GM12892 (cell line): ENCODE data around the gene ABCA5.

Experiments used
- DNase-seq: peaks from one replicate; pipeline ENCODE4 v3.0.0; 2011; ENCODE audit not compliant: insufficient read length
- FAIRE-seq: peaks from 2 replicates; lab custom pipeline; 2011; peaks lifted over from hg19 to GRCh38; lab: Jason Lieb, UNC
- POLR2A ChIP-seq: IDR thresholded peaks from 2 replicates; pipeline ENCODE4 v1.6.1; 2011; ENCODE audit warnings: low read depth, low read length, control low read depth
- POLR2AphosphoS5 ChIP-seq: IDR thresholded peaks from 2 replicates; pipeline ENCODE4 v1.6.1; 2011; ENCODE audit warnings: low read depth, low read length, control low read depth
- TAF1 ChIP-seq: IDR thresholded peaks from 2 replicates; pipeline ENCODE4 v1.6.1; 2011; ENCODE audit warnings: low read depth, mild to moderate bottlenecking, control low read depth, low read length, borderline replicate concordance

Gene ABCA5

DNA sequence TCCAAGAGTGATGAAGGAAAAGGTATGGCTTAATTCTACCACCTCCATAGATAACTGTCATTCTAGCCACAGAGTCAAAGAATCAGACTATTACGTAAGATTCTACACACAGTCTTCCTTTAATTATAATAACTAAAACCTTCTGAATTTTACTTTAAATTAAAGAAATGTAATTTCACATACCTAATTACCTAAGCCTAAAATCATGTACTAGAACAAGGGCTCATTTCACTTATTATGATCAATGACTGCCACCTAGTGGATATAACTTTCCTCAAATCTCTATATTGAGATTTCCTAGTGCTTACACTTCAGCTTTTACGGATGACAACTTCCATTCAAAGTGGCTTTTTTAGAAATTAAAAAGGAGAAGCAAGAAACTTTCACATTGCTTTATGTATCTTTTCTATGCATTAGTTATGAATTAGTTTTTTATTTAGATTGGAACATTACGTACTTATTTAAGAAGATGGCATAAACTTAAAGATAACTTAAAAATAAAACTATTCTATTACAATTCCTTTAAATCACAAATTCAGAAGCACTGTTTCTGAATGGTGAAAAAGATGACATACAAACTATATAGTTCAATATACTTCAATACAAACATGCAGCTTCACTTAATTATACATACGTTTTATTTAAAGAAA is 80.1 kb downstream of the ABCA5 start:
- DNase-seq (no peak), FAIRE-seq (no peak)
- TF ChIP-seq POLR2AphosphoS5 = no peak
- TF ChIP-seq POLR2A = no peak
- TF ChIP-seq TAF1 = no peak

DNA sequence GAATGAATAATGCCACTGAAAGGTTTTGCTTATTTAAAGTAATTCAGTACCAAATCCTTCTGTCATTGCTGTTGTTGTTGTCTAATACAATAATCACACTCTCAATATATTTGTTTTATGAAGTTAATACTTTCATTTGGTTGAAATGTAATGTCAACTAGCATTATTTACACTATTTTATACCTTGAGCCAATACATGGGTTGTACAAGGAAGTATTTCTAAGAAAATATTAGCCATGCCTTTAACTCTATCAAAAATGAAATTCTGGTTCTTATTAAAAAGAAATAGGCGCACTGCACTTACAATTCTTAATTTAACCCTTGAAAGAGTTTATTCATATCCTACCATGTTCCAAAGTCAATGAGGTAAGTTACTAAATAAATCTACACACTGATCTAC is 80.7 kb downstream of the ABCA5 start:
- FAIRE-seq = no peak
- TF ChIP-seq POLR2AphosphoS5 (no peak), POLR2A (no peak), TAF1 (no peak)
- no peak for DNase-seq

DNA sequence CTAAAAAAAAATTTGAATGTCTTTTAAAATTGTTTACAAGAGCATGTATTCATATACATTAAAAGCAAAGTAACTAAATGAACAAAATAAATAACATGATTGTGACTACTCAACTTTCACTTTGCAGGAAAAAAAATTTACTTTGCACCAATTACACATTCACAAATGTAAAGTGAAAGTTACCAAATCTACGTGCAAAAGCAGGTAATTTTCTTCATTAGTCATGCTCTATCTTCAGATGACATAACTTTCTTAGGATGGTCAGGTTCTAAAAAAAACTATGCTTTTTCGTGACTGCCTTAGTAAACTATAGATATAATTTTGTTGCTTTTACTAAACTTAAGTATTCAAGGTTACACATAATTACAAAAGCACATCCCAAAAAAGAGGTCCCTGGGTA is 81.3 kb downstream of the ABCA5 start:
- no peak for DNase-seq
- no peak for FAIRE-seq
- no peak for TF ChIP-seq TAF1
- no peak for TF ChIP-seq POLR2AphosphoS5
- no peak for TF ChIP-seq POLR2A

DNA sequence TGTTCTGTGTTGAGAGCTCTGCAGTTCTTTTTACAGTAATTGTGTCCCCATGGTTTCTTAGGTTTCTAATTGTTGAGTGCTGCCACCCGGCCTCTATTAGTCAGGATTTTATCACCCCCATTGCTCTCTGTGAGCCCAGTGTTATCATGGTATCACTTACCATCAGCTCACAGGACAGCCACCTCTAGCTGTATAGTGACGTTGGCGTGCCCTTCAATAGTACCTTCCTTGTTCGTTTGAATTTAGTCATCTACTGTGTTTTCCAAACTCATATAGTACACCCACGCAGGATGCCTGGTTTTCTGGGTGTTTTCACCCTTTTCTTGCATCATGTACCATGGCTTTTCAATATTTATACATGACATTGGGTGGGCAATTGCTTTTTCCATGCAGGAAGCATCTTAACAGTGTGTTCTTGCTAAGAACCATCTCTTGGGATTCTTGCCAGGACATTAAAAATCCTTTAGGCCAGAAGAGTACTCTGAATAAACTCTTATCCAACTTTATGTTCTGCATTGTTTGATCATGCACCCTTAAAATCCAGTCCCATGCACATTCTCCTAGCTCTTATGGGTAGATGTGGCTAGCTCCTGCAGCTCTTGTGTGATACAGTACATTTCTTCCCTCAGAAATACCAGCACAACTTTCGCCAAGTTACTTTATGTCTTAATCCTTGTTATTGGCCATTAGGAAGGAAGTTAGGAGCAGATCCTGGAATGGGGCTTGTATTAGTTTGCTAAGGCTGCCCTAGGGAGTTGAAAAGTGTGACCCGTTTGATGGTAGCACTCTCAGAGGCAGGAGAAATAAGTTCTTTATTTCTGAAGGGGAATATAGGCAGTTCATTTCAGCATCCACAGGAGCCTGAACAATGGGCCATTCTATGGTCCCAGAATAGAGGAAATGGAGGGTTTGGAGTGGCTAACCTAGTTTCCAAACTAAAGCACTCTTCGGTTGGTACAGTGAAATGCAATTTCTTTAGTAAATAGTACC is 87.0 kb downstream of the ABCA5 start:
- FAIRE-seq = no peak
- DNase-seq = no peak
- TF ChIP-seq POLR2A (no peak), POLR2AphosphoS5 (no peak), TAF1 (no peak)

DNA sequence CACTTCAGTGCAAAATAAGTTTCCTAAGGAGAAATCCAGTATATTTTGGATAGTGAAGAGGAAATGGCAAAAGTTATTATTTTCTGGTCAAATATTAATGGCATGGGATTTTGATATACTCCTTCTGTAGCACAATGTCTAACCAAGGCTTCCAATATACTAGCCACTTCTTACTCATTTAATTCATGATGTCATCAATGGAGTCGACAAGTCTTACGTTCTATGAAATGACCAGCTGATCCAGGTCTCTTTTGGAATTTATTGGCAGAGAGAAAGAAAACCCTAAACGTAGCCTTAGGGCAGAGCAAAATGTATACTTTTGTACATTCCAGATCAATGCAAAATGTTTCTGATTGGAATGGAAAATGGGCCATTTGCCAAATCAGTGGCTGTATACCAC is 90.0 kb downstream of the ABCA5 start:
- no peak for TF ChIP-seq POLR2AphosphoS5
- no peak for TF ChIP-seq TAF1
- TF ChIP-seq POLR2A = no peak
- DNase-seq = no peak
- FAIRE-seq = no peak

DNA sequence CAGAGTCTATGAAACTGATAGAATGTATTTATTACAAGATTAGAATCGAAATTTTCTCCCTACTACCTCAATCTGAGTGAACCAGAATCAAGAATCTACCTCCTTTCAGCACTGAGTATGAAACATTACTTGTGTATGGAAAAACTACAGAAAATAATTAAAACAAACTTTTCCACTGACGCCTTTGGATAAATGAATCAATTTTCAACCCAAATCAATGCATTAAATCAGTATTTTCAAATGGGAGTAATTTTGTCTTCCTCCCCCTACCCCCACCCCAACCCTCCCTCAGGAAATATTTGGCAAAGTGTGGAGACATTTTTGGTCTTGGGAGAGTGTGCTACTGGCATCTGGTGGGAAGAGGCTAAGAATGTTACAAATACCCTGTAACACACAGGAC is 90.5 kb downstream of the ABCA5 start:
- FAIRE-seq = no peak
- TF ChIP-seq POLR2AphosphoS5 (no peak), POLR2A (no peak), TAF1 (no peak)
- no peak for DNase-seq

DNA sequence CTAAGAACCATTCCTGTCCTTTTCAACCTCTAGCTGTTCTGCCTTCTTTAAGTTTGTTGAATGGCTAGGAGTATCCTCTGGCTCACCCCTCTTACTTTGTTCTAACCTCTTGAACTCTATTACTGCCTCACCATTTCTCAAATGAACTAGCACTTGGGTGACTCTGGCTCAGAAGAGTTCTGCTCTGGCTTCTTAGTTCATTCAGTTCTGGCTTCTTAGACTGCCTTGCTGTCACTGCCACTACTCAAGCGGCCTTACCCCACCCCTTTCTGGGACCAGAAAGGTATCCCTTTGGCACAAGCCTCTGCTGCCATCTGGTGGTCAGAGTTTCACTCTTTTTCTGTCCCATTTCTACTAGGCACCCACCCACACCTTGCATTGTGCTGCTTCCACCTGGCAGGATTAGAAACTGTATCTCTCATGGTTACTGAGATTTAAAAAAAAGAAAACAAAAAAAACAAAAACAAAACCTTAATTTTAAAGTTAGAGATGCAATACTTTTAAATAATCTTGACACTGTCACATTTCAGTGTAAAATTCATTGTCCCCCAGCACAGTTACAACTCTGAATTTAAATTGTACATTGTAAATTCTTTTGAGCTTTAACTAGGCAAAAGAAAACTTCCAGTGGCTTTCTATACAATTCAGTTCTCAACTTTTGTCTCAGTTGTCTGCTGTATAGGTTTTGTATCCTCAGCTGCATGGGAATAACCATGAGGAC is 91.4 kb downstream of the ABCA5 start:
- FAIRE-seq = peak; percentile 85
- TF ChIP-seq POLR2A (no peak), POLR2AphosphoS5 (no peak), TAF1 (no peak)

DNA sequence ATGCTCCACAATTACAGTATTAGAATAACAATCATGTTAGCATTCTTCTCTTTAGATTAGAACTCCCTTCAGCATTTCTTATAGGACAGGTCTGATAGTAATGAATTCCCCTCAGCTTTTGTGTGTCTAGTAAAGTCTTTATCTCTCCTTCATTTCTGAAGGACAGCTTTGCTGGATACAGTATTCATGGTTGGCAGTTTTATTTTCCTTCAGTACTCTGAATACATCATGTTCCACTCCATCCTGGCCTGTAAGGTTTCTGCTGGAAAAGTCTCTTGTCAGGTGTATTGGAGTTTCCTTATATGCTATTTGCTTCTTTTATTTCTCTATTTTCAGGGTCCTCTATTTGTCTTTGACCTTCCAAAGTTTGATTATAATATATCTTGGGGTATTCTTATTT is 94.3 kb downstream of the ABCA5 start:
- no peak for TF ChIP-seq POLR2A
- no peak for TF ChIP-seq POLR2AphosphoS5
- TF ChIP-seq TAF1 = no peak
- no peak for FAIRE-seq

More for the DNA sequence above, 91.4 kb downstream of the ABCA5 start:
- DNase-seq = no peak

DNA sequence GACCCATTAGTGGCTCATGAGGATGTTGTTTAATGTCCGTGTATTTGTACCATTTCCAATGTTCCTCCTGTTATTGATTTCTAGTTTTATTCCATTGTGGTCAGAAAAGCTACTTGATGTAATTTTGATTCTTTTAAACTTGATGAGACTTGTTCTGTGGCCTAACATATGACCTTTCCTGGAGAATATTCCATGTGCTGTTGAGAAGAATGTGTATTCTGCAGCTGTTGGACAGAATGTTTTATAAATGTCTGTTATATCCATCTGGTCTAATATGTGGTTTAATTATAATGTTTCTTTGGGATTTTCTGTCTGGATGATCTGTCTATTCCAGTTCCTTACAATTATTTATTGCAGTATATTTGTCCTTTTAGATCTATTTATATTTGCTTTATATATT is 95.4 kb downstream of the ABCA5 start:
- no peak for DNase-seq
- no peak for FAIRE-seq
- TF ChIP-seq TAF1 (no peak), POLR2A (no peak), POLR2AphosphoS5 (no peak)

More for the DNA sequence above, 94.3 kb downstream of the ABCA5 start:
- DNase-seq = no peak

DNA sequence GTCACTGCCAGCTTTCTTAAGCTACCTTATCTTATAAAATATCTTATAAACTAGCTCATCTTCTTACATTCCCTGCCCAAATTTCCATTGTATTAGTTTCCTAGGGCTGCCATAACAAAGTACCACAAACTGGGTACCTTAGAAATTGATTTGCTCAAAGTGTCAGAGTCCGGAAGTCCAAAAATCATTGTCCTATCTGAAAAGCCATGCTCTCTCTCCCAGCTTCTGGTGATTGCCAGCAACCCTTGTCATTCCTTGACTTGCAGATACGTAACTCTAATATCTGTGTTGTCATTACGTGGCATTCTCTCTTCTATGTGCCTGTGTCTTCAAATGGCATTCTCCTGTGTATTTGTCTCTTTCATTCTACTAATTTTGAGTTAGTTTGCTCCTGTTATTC is 96.0 kb downstream of the ABCA5 start:
- no peak for DNase-seq
- FAIRE-seq = no peak
- TF ChIP-seq TAF1 (no peak), POLR2A (no peak), POLR2AphosphoS5 (no peak)

DNA sequence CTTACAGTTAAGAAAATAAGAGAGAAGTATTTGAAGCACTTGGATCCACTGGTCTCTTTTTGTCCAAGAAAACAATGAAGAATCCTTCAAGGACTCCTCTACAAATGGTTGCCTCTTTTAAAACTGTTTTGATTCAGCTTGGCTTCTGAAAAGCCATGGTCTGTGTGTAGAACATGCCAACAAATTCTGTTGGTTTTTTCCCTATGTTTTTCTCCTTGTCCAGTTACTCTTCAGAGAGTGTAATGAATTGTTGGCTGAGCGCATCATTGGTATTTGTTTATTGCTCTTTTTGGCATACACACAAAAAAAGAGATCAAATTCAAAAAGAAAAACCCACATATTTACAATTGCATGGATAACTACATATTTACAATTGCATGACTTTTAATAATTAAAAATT is 98.4 kb downstream of the ABCA5 start, which contains the start of gene ABCA10:
Gene ABCA10 (minus strand): TSS at position 249 of the 400 bp plus-strand sequence. CDS start 3,466 bp downstream, outside the sequence.
- no peak for FAIRE-seq
- TF ChIP-seq TAF1 (no peak), POLR2AphosphoS5 (no peak), POLR2A (no peak)

DNA sequence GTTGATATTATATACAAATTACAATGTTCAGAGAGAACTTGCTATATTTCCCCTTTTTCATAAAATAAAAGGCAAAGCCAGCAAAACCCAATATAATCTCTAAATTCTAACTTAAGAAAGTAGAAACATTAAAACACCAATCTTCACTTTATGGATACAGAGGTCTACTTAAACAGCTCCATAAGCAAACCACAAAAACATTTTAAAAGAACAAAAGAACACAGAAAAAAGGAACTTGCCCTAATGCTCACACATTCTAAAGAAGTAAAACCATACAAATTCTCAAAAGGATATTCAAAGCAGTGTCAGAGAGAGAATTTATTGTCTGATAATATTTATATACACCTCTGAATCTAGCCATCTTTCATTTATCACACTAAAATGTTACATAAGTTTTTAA is 98.9 kb downstream of the ABCA5 start:
- TF ChIP-seq TAF1 (no peak), POLR2AphosphoS5 (no peak), POLR2A (no peak)
- no peak for DNase-seq
- no peak for FAIRE-seq

More for the DNA sequence above, 98.4 kb downstream of the ABCA5 start, which contains the start of gene ABCA10:
- no peak for DNase-seq
